ENCODE results near the gene UHRF1. TPM values are rescaled to one million over a fixed set of nuclear protein-coding genes. Genes with fewer than 3 reads are reported as not detected.

The UHRF1 gene
- total RNA-seq, 1 experiment from 2014 or later: 109 TPM

DNA sequence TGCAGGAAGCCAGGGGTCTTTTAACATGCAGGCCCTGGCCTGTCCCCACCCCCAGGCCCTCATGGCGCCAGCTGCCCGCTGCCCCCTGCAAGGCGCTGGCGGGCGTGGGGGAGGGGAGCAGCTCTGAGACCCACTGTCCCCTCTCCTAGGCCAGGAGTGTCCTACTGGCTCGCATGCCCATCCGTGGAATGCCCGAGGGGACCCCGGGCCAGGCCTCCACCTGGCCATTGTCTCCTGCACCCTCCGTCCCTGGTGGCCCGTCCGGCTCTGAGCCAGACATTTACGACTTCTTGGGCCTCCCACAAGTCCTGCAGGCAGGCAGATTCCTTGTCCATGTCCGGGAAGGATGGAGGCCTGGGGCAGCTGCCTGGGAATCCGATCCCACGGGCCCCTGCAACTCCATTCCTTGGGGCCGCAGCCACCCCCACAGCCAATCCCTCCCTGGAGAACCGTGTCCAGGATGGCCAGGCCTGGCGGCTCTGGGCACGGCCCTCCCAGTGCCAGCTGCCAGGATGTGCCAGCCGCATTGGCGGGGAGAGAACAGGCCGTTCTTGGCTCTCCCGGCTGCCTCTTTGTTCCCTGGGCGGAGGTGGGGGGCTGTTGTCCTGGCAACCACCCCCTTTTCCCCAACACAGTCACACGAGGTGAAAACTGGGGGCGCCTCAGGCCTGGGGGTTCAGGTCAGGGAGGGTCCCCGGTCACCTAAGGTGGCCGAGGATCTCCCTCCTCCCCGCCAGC lies 31.4 kb upstream of the UHRF1 start (continued):
- TF ChIP-seq, protein P1, sequence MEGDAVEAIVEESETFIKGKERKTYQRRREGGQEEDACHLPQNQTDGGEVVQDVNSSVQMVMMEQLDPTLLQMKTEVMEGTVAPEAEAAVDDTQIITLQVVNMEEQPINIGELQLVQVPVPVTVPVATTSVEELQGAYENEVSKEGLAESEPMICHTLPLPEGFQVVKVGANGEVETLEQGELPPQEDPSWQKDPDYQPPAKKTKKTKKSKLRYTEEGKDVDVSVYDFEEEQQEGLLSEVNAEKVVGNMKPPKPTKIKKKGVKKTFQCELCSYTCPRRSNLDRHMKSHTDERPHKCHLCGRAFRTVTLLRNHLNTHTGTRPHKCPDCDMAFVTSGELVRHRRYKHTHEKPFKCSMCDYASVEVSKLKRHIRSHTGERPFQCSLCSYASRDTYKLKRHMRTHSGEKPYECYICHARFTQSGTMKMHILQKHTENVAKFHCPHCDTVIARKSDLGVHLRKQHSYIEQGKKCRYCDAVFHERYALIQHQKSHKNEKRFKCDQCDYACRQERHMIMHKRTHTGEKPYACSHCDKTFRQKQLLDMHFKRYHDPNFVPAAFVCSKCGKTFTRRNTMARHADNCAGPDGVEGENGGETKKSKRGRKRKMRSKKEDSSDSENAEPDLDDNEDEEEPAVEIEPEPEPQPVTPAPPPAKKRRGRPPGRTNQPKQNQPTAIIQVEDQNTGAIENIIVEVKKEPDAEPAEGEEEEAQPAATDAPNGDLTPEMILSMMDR (IDR thresholded peaks at IDR 0.05 in 2 of 3, conservative IDR thresholded peaks at IDR 0.05 in 1 of 3; ENCODE audit: borderline replicate concordance in 1 of 3, insufficient read depth in 1 of 3, low read depth in 2 of 3, low read length in 2 of 3): no peak
- TF ChIP-seq YY1 (IDR thresholded peaks at IDR 0.05; ENCODE audit: extremely low read depth, insufficient replicate concordance, low read depth, low read length) (no peak), EZH2 (IDR thresholded peaks at IDR 0.05) (no peak), RAD21 (IDR thresholded peaks at IDR 0.05; ENCODE audit: low read depth) (no peak)
- TF ChIP-seq, protein P2, sequence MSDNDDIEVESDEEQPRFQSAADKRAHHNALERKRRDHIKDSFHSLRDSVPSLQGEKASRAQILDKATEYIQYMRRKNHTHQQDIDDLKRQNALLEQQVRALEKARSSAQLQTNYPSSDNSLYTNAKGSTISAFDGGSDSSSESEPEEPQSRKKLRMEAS (IDR thresholded peaks at IDR 0.05): no peak
- TF ChIP-seq, protein P3, sequence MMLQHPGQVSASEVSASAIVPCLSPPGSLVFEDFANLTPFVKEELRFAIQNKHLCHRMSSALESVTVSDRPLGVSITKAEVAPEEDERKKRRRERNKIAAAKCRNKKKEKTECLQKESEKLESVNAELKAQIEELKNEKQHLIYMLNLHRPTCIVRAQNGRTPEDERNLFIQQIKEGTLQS (IDR thresholded peaks at IDR 0.05): no peak

DNA sequence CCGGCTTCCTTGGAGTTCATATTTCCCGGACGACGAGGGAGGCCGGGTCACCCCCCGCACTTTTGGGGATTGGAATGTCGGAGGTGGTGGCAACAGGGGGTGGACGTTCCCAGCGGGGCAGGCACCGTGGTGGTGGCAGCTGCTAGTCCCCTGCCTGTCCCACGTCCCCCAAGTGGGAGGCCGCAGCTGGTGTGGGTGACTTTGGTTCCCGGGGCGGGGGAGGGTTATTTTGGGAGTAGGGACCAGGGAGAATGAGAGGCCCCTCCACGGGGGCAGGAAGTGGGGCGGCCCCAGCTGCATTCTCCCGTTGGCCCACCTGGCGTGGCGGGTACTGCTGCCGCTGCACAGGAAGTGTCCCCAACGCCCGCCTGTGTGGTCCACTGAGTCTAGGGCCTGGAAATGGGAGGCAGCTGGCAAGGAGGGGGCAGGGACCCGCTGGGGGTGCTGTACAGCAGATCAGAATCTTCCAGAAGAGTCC lies 30.8 kb upstream of the UHRF1 start:
- ChIA-PET CTCF (no interaction called here), RAD21 (ENCODE audit: low non-redundant PET in 1 of 2, low total read pairs in 2 of 2, uncharacterized antibody in 2 of 2, unreplicated experiment in 2 of 2) (no interaction called here), POLR2A (no interaction called here)
- TF ChIP-seq RAD21 (IDR thresholded peaks at IDR 0.05; ENCODE audit: low read depth) (no peak), CEBPB (IDR thresholded peaks at IDR 0.05; ENCODE audit: low read depth) (no peak), ELF1 (IDR thresholded peaks at IDR 0.05; ENCODE audit: borderline replicate concordance, low read depth) (no peak), POLR2A (IDR thresholded peaks at IDR 0.05; ENCODE audit: borderline replicate concordance, extremely low read depth, insufficient read depth, insufficient read length) (no peak), TCF7L2 (IDR thresholded peaks at IDR 0.05; ENCODE audit: borderline replicate concordance, extremely low read depth, insufficient read depth, insufficient read length) (no peak)
- TF ChIP-seq, protein P3 (IDR thresholded peaks at IDR 0.05): no peak
- TF ChIP-seq, protein P1 (IDR thresholded peaks at IDR 0.05 in 2 of 3, conservative IDR thresholded peaks at IDR 0.05 in 1 of 3; ENCODE audit: borderline replicate concordance in 1 of 3, insufficient read depth in 1 of 3, low read depth in 2 of 3, low read length in 2 of 3): no peak
- TF ChIP-seq, protein P4, sequence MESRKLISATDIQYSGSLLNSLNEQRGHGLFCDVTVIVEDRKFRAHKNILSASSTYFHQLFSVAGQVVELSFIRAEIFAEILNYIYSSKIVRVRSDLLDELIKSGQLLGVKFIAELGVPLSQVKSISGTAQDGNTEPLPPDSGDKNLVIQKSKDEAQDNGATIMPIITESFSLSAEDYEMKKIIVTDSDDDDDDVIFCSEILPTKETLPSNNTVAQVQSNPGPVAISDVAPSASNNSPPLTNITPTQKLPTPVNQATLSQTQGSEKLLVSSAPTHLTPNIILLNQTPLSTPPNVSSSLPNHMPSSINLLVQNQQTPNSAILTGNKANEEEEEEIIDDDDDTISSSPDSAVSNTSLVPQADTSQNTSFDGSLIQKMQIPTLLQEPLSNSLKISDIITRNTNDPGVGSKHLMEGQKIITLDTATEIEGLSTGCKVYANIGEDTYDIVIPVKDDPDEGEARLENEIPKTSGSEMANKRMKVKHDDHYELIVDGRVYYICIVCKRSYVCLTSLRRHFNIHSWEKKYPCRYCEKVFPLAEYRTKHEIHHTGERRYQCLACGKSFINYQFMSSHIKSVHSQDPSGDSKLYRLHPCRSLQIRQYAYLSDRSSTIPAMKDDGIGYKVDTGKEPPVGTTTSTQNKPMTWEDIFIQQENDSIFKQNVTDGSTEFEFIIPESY (IDR thresholded peaks at IDR 0.05; ENCODE audit: extremely low read depth, insufficient replicate concordance, low read length): no peak
- BruUV-seq (replicated peaks): no TSS peak
- H3K27ac ChIP-seq (ENCODE audit: low read depth, low read length): no peak overlapping the region; the same call in 1 of the 2 replicates
- no peak overlapping the region for H2AFZ ChIP-seq (ENCODE audit: low read depth, low read length, poor library complexity, severe bottlenecking)
- peak overlapping the region; percentile 33 for H3K4me2 ChIP-seq (ENCODE audit: low read length)
- DNase-seq (ENCODE audit: low read depth, low spot score) (no peak), ATAC-seq (0 out of 2 replicates have a peak, but pooled peaks have one; percentile 18)
- H3K4me1 ChIP-seq (ENCODE audit: control insufficient read depth in 1 of 2, insufficient read depth in 2 of 2, low read length in 2 of 2): peaks cover 8 to 11% of the 10 kb centered on the region in 2 experiments; a peak in 3 of 4 replicates
- intact Hi-C loops (cut with micrococcal nuclease): no loop called here
- no peaks in the 10 kb centered on the region for H3K79me2 ChIP-seq (ENCODE audit: insufficient read depth, low read length)
- no peaks in the 10 kb centered on the region for H3K9me3 ChIP-seq (ENCODE audit: control insufficient read depth in 1 of 2, insufficient read depth in 1 of 2, low read depth in 1 of 2, low read length in 2 of 2)
- no peak overlapping the region for H3K9ac ChIP-seq (ENCODE audit: low read length)
- H3K4me3 ChIP-seq (replicated peaks in 1 of 2; ENCODE audit: low read depth in 1 of 2, low read length in 2 of 2): no peak overlapping the region
- no peaks in the 10 kb centered on the region for H3K9me2 ChIP-seq (ENCODE audit: insufficient read depth)
- no peaks in the 10 kb centered on the region for H3K36me3 ChIP-seq (ENCODE audit: control insufficient read depth in 1 of 2, insufficient read depth in 2 of 2, low read length in 2 of 2)
- no peaks in the 10 kb centered on the region for H3K27me3 ChIP-seq (ENCODE audit: insufficient read depth, low read length)
- no peaks in the 10 kb centered on the region for H4K20me1 ChIP-seq (ENCODE audit: insufficient read depth)
